GM18519 (cell line): Measurements from ENCODE around the gene TGFBR1.

Experiments
- ATAC-seq: cut with Tn5 transposase; IDR thresholded peaks from one replicate; pipeline ENCODE4 v1.9.1; 2021; ENCODE audit warnings: mild to moderate bottlenecking, moderate library complexity; ENCODE audit not compliant: unreplicated experiment, low FRiP score

Gene TGFBR1

DNA sequence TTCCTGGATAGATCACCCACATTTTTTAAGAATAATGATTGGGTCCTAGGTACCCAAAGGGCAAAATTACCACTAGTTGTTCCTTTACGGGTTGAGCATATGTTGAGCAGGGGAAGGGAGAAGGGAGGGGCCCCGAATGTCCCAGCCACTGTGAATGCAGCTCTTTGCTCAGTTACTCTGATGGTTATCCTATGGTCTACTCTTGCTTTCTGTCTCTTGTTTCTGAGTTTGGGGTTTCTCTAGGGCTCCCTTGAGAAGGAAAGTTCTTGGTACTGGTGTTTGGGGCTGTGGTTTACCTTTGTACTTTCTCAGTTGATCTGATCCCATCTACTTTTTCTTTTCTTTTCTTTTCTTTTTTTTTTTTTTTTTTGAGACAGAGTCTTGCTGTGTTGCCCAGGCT, 61.2 kb downstream of the TGFBR1 start:
- no peak for ATAC-seq

- no peak for ATAC-seq
These were observed 62.2 kb downstream of the TGFBR1 start for GRCh38 chr9:99167119-99167518.

DNA sequence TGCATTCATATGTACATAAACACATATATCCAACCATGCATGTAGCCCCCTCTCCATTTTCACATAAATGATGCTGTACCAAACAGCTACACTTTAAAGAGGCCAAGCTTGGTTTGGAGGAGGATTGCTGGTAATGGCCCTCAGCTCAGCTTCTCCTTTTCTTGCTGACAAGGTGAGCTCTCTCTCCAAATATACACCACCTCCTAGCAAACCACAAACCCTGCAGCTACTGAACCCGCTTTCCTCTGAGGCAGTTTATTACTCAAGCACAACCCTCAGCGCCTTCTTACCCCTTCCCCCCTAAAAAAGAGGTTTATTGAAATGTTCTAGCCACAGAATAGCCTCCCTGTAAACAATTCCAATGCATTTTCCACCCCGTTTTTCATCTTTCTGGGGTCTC, 62.8 kb downstream of the TGFBR1 start:
- ATAC-seq, result no peak

DNA sequence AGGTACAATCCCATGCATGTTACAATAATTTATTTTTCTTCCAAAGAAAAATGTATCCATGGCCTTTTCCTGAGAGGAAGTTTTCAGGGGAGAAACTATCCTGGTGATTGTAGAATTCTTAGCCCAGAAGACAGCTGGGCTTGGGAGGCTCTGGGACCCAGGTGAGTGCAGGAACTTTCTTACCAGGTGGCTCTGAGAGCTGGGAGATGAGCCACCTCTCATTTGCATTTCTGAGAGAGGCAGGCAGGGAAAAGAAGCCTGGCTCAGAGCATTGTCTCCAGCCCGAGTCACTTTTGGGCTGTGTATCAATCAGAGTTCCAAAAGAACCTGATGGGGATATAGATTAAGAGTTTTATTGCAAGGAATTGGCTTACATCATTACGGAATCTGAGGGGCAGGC, 64.2 kb downstream of the TGFBR1 start:
- no peak for ATAC-seq

- no peak for ATAC-seq
These were observed 65.3 kb downstream of the TGFBR1 start for GRCh38 chr9:99169982-99170761.

- ATAC-seq, result no peak
These were observed 66.6 kb downstream of the TGFBR1 start for GRCh38 chr9:99171225-99172123.

DNA sequence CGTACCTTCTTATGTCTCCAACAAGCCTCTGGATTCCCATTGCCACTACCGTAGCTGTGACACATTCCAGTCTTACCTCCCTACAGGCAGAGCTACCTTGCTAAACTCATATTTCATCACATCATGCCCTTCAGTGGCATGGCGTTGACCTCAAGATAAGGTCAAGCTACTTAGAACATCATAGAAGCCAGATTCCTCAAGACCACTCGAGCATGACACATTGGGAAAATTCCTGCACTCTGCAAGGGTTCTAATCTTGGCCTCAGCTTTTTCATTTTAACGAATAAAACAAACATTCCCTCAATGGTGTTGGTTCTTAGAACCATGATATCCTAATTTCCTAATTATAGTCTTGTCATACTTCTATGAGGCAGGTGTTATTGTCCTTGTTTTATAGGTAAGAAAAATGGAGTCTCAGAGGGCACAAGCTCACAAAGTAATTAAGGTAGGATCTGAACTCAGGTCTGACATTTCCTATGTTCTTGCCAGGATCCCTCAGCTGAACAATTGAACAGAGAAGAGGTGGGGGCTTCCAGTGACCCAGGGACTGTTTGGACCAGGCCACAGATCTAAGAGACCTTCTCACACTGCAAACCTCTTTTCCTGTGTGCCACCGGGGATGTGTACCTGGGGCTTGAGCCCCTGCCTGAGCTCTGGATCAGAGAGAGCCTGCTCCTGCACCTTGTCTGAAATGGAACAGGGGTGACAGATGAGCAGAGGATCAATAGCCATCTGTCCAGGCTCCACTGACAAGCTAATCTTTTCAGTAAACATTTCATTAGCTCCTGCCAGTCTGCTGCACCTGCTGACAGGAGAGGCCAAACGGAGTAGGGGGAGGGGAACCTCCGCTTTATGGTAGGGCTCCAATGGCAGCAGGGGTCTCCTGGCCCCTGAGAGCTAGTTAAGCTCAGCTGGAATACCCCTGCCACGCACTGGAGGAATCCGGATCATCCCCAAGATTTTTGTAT, 67.5 kb downstream of the TGFBR1 start:
- no peak for ATAC-seq

DNA sequence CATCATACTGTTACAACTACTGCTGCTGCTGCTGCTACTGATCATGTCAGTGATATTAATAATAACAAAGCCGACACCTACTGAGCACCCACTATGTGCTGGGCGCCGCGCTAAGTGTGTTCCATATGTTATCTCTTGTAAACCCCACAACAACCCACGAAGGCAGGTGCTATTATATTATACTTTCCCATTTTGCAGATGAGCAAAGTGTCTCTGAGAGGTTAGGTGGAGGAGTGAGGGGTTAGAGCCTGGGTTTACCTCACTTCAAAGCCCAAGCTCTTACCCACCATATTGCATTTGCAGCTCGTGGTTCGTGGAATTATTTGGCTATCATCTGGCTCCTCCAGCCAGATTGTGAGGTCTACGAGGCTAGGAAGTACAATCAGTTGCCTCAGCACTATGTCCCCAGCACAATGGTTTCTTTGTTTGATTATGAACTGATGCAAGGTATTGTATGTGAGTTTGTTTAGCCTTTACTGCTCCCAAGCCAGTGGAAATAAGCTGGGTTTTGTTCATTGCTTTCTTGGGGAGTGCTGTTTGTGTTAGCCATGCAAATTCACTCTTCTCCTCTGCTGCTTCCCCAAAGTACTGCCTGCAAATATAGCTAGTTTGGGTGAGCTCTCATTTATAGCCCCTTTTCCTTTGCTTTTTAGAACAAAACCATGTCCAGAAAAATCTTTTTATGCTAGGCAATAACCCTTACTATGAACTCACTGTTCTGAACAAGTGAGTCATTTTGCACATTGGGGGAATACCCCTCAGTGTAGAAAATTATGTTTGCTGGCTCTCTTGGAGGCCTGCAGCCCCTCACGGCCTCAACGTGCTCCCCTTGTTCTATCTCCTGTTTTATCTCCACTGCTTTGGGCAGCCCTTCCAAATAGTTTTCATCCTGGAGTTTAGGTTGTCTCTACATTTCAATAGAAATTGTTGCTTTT, 68.9 kb downstream of the TGFBR1 start:
- peak; percentile 63 for ATAC-seq

DNA sequence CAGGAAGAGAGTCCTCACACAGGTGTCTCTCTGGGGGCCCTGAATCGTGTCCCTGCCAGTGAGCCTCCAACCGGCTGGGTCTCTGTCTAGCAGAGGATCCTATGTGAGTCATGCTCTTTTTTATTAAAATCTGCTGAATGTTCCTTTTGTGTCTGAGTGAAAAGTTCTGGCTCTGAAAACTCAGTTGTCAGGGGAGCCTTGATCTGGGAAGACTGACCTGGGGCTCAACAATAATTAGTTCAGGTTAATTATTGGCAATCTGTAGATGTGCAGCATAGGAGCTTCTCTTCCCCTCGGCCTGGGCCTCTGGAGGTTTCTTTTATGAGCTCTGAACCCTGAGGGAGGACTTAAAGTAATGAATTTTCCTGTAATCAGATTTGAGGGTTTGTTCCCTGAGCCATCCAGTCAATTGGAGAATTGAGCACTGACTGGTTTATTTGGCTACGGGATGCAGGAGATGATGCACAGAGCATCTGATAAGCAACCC, 71.7 kb downstream of the TGFBR1 start:
- no peak for ATAC-seq

DNA sequence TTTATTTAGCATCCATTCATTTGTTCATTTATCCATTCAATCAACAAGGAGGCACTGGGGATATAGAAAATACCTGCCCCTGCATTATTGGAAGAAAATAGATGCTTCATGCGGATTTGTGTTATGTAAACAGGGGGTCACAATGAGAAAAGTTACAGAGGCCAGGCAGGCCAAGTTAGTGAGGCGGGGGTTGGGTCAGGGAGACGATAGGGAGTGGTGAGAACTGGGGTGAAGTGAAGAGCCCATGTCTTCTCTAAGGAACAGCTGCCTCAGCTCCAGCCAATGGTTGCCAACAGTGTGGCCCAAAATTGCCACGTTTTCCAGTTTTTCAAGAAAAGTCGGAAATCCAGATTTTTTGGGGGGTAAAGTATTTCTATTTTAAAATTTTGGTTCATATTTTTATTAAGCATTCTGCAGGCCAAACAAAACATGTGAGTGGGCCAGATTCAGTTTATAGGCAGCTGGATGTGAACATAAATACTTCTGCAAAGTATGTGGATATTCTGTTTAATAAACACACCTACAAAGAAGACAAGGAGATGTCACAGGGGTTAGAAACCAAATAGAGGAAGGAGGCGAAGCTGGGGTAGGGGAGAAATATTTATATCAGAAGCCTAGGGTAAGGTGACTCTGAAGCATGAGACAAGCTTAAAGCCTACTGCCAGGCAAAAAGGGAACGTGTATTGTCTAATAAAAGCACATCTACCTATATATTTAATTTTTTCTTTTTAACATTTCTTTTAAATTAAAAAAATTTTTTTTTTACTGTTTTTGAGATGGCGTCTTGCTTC, 72.9 kb downstream of the TGFBR1 start:
- no peak for ATAC-seq

DNA sequence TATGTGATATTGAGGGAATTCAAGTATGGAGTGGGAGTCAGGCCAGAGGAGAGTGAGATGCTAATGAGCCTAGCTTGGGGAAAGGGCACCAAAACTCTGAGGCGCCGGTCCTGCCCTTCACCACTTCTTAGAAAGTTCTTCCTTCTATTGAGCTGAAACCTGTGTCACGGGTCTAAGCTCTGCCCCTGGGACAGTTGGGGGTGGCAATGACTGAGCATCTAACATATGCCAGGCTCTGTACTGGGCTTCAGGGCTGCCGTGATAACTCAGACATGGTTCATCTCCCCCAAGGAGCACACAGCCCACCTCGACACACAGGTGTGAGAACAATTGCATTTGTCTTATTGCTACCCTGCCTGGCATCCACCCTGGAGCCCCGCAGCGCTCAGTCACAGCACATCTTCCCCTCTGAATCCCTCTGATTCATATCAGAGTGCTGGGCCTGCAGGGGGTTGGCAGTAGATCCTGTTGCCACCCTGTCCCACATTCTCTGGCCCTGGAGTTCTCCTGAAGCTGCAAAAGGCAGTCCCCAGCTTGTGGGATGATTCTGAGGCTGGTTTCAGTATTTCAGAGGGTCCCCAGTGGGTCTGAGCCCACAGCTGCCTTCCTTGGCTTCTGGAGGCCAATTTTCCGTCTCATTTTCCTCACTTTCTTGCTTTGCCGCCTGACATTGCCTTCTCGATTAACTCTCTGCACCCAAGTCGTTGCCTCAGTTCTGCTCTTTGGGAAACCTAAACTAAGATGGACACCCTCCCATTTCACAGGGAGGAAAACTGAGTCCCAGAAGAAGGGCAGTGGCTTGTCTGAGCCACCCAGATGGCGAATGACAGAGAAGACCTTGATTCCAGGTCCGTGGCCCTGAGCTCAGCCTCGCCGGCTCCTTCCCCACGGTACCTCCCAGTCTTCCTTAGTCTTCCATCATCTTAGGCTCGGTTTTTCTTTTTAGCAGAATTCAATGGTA, 74.3 kb downstream of the TGFBR1 start:
- ATAC-seq, result no peak

GRCh38 chr9:99180199-99180598, 75.3 kb downstream of the TGFBR1 start:
- peak; percentile 40 for ATAC-seq

DNA sequence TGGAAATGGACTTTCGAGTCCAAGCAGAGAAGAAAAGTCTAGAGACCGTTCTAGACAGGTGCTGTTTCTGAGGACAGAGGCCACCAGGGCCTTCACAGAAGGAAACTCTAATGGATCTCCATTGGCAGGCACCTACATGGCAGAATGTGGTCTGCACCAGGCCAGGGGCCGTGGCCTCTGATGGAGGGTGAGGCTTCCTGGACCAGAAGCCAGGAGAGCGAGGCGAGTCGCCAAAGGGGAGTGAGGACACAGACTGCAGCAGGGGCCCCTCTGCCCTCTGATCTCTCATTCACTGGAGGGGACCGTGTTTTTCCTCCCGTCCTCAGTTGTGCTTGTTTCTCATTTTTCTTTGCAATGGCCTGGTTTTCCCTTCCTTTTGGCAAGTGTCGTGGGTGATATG, 75.7 kb downstream of the TGFBR1 start:
- no peak for ATAC-seq

DNA sequence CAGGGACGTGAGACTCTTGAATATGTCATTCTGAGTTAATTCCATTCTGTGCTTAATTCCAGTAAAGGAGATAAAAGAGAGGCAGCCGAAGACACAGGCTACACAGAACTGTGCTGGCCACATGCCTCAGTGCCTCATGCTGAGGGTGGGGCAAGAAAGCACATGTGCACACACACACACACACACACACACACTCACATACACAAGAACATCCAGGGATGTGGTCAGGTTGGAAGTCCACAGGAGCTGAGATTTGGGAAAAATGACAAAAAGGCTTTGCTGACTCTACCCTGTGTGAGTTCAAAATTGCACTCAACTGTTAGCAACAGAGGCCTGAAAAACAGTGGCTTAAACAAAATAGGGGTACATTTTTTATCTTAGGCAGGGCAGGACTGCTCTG, 76.3 kb downstream of the TGFBR1 start:
- no peak for ATAC-seq

DNA sequence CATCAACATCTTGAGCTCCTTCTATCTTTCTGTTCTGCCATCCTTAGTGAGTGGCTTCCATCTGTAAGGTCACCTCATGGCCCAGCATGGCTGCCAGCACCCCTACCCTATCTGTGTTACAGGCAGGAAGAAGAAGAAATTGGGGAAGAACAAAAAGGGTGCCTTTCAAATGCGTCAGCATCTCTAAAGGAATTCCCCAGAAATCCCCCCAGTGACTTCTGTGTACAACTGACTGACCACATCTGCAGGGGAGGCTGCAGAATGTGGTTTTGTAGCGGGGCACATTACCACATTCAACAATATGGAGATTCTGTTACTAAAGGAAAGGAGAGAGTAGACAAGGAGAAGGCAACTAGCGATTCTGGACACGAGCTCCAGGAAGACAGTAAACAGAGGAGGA, 76.7 kb downstream of the TGFBR1 start:
- ATAC-seq, result no peak

- no peak for ATAC-seq
These were observed 77.4 kb downstream of the TGFBR1 start for GRCh38 chr9:99182356-99182755.

DNA sequence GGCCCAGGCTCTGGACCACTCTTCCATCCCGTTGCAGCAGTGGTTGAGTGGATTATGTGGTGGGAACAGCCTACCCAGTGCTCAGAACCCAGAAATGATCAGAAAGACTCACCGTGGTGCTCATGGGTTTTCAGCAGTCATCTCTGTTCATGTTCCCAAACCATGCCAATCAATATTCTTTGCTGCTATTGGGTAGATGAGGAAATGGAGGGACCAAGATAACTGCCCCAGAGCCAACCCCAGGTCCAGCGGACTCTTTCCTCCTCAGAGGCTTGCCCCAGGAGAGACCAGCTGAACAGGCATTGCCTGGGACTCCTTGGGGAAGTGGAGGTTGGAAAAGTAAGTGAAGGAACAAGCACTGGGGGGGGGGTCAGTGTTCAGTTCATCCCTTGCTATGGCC, 78.7 kb downstream of the TGFBR1 start:
- no peak for ATAC-seq

DNA sequence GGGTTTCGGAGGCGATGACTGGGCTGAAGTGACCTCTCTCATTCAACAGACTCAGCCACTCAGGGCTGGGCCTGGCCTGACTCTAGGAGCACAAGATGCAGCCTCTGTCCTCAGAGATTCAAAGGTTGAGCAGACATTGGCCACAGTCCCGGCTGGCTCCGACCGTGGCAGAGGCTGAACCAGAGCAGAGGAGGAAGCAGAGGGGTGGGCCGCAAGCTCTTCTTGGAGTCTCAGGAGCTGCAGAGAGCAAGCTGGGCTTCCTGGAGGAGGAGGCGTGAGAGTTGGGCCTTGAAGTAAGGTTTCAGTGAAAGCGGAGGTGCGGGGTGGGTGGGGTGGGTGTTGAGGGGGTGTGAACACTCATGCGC, 79.2 kb downstream of the TGFBR1 start:
- no peak for ATAC-seq
